DOHH2 (cell line): Measurements from ENCODE around the gene MCCC2.

ENCODE experiments used
- H3F3A ChIP-seq: fragments of 200-600 bp; sonication (generic), shearing (Covaris generic); 2 replicates; pipeline ENCODE4 v1.6.0; 2016; ENCODE audit warnings: antibody characterized with exemption, mild to moderate bottlenecking; ENCODE audit not compliant: control insufficient read depth, insufficient read depth
- H3K27ac ChIP-seq: fragments of 200-600 bp; sonication (generic); 2 replicates; pipeline ENCODE4 v1.5.1; 2014; ENCODE audit warnings: low read depth, mild to moderate bottlenecking, low read length, moderate library complexity
- H3K27me3 ChIP-seq: fragments of 200-600 bp; sonication (generic); 2 replicates; pipeline ENCODE4 v1.6.1; 2014; ENCODE audit warnings: mild to moderate bottlenecking, low read length, mixed read lengths; ENCODE audit not compliant: control insufficient read depth
- H3K36me3 ChIP-seq: fragments of 200-600 bp; sonication (generic); 2 replicates; pipeline ENCODE4 v1.6.1; 2014; ENCODE audit warnings: mild to moderate bottlenecking, low read length, moderate library complexity, mixed read lengths; ENCODE audit not compliant: control insufficient read depth
- H3K4me1 ChIP-seq: fragments of 200-600 bp; sonication (generic); 2 replicates; pipeline ENCODE4 v1.6.1; 2014; ENCODE audit warnings: mild to moderate bottlenecking, low read length, mixed read lengths; ENCODE audit not compliant: control insufficient read depth
- H3K4me2 ChIP-seq: fragments of 200-600 bp; sonication (generic); 2 replicates; pipeline ENCODE4 v1.6.0; 2014; ENCODE audit warnings: mild to moderate bottlenecking, low read length, moderate library complexity
- H3K4me3 ChIP-seq: fragments of 200-600 bp; sonication (generic); 2 replicates; pipeline ENCODE4 v1.5.1; 2014; ENCODE audit warnings: mild to moderate bottlenecking, low read length, mixed read lengths
- H3K79me2 ChIP-seq: fragments of 200-600 bp; sonication (generic); 2 replicates; pipeline ENCODE4 v1.6.1; 2014; ENCODE audit warnings: mild to moderate bottlenecking, low read length, mixed read lengths; ENCODE audit not compliant: control insufficient read depth
- H3K9me2 ChIP-seq: fragments of 200-600 bp; sonication (generic); replicated peaks from 2 replicates; pipeline ENCODE4 v1.6.1; 2014; ENCODE audit warnings: mild to moderate bottlenecking, low read length, mixed read lengths; ENCODE audit not compliant: control insufficient read depth
- H3K9me3 ChIP-seq: fragments of 200-600 bp; sonication (generic); 2 replicates; pipeline ENCODE4 v1.6.1; 2014; ENCODE audit warnings: antibody characterized with exemption, low read length, mixed read lengths; ENCODE audit not compliant: control insufficient read depth, insufficient read depth
- H4K20me1 ChIP-seq: fragments of 200-600 bp; sonication (generic); 2 replicates; pipeline ENCODE4 v1.6.0; 2014; ENCODE audit warnings: low read depth, mild to moderate bottlenecking, antibody characterized with exemption, low read length, moderate library complexity; ENCODE audit not compliant: control insufficient read depth, insufficient read depth
- EZH2phosphoT487 ChIP-seq: fragments of 200-600 bp; sonication (generic); IDR thresholded peaks from 2 replicates; pipeline ENCODE4 v1.6.1; 2017; ENCODE audit warnings: borderline replicate concordance, mild to moderate bottlenecking, antibody characterized with exemption, low read length, moderate library complexity, mixed read lengths
- TF ChIP-seq, protein P1 (sequence below): fragments of 200-600 bp; sonication (generic); IDR thresholded peaks from one replicate; pipeline ENCODE4 v1.5.1; 2014; ENCODE audit warnings: antibody characterized with exemption, mild to moderate bottlenecking, low read depth, low read length; ENCODE audit not compliant: poor library complexity, severe bottlenecking

The MCCC2 gene

DNA sequence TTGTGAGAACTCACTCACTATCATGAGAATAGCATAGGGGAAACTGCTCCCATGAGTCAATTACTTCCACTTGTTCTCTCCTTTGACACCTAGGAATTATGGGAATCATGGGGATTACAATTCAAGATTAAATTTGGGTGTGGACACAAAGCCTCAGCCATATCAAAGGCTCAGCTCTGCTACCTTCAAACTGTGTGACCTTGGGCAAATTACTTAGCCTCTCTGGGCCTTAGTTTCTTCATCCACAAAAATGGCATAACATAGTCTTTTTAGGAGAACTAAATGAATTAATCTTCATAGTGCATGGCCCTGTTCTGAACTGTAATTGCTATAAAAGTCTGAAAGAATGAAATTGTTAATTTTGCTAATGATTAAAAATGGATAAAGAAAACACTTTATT lies 113.7 kb downstream of the MCCC2 start:
- no peak for TF ChIP-seq EZH2phosphoT487
- TF ChIP-seq, protein P1, sequence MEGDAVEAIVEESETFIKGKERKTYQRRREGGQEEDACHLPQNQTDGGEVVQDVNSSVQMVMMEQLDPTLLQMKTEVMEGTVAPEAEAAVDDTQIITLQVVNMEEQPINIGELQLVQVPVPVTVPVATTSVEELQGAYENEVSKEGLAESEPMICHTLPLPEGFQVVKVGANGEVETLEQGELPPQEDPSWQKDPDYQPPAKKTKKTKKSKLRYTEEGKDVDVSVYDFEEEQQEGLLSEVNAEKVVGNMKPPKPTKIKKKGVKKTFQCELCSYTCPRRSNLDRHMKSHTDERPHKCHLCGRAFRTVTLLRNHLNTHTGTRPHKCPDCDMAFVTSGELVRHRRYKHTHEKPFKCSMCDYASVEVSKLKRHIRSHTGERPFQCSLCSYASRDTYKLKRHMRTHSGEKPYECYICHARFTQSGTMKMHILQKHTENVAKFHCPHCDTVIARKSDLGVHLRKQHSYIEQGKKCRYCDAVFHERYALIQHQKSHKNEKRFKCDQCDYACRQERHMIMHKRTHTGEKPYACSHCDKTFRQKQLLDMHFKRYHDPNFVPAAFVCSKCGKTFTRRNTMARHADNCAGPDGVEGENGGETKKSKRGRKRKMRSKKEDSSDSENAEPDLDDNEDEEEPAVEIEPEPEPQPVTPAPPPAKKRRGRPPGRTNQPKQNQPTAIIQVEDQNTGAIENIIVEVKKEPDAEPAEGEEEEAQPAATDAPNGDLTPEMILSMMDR = no peak
- no peak overlapping the region for H3K4me2 ChIP-seq
- no peaks in the 10 kb centered on the region for H3F3A ChIP-seq
- no peaks in the 10 kb centered on the region for H4K20me1 ChIP-seq
- no peak overlapping the region for H3K27ac ChIP-seq
- H3K4me1 ChIP-seq = peaks cover 5% of the 10 kb centered on the region; the same call in 1 of the 2 replicates
- no peaks in the 10 kb centered on the region for H3K9me2 ChIP-seq
- no peaks in the 10 kb centered on the region for H3K79me2 ChIP-seq
- no peaks in the 10 kb centered on the region for H3K27me3 ChIP-seq
- H3K9me3 ChIP-seq = peaks cover 6% of the 10 kb centered on the region
- H3K4me3 ChIP-seq = no peak overlapping the region
- no peaks in the 10 kb centered on the region for H3K36me3 ChIP-seq

DNA sequence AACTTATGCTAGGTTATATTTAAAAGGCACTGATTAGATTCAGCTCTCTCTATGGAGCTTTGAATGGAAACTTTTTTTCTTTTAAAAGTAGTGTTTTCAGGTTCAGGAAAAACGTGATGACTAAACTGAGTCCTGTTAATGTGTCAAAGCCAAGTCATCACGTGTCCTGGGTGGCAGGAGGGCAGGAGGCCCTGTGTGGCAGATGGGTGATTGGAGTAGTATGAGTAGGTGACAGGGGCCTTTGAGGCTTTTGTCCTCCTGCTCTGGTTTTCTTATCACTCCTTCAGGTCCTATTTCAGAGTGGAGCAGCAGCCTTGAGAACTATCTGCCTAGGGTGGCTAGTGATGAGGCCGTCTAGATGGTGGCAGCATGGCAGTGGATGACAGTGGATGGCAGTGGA lies 114.3 kb downstream of the MCCC2 start:
- H3K79me2 ChIP-seq = no peaks in the 10 kb centered on the region
- peaks cover 6% of the 10 kb centered on the region for H3K9me3 ChIP-seq
- no peaks in the 10 kb centered on the region for H4K20me1 ChIP-seq
- H3K4me2 ChIP-seq = no peak overlapping the region
- no peaks in the 10 kb centered on the region for H3K36me3 ChIP-seq
- H3K4me1 ChIP-seq = peaks cover 5% of the 10 kb centered on the region; the same call in 1 of the 2 replicates
- no peaks in the 10 kb centered on the region for H3K27me3 ChIP-seq
- H3K9me2 ChIP-seq = no peaks in the 10 kb centered on the region
- H3K4me3 ChIP-seq = no peak overlapping the region
- TF ChIP-seq, protein P1 = no peak
- no peak for TF ChIP-seq EZH2phosphoT487
- H3F3A ChIP-seq = no peaks in the 10 kb centered on the region
- no peak overlapping the region for H3K27ac ChIP-seq

- no peaks in the 10 kb centered on the region for H3K9me2 ChIP-seq
- H3K27ac ChIP-seq = no peak overlapping the region
- TF ChIP-seq, protein P1 = no peak
- no peak for TF ChIP-seq EZH2phosphoT487
- no peaks in the 10 kb centered on the region for H4K20me1 ChIP-seq
- H3K4me1 ChIP-seq = no peaks in the 10 kb centered on the region
- no peaks in the 10 kb centered on the region for H3K9me3 ChIP-seq
- H3K4me2 ChIP-seq = no peak overlapping the region
- no peaks in the 10 kb centered on the region for H3K36me3 ChIP-seq
- no peaks in the 10 kb centered on the region for H3F3A ChIP-seq
- H3K79me2 ChIP-seq = no peaks in the 10 kb centered on the region
- no peaks in the 10 kb centered on the region; the same call in 1 of the 2 replicates for H3K27me3 ChIP-seq
- H3K4me3 ChIP-seq = no peak overlapping the region
These were observed 116.8 kb downstream of the MCCC2 start for GRCh38 chr5:71703941-71704340.

DNA sequence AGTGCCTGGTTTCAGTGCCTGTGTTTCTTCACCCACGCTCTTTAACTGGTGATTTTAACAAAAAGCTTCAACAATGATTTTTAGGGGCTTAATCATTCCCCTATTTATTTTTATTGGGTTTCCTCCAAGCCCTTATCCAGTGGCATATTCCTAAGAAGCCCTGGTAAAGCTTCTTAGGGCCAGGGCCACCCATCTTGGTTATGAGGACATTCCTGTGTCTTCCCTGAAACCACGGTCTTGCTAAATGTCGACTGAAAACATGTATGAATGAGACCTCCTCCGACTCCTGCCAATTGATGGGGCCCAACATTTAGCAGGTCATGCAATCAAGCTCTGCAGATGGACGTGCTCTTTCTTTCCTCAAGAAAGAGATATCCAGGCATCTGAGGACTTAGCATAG lies 118.3 kb downstream of the MCCC2 start:
- Histone ChIP-seq H3K9me3 (no peaks in the 10 kb centered on the region), H3K79me2 (no peaks in the 10 kb centered on the region), H3K27ac (no peak overlapping the region), H3K36me3 (no peaks in the 10 kb centered on the region), H3K27me3 (no peaks in the 10 kb centered on the region; the same call in 1 of the 2 replicates), H3K4me1 (no peaks in the 10 kb centered on the region), H3K9me2 (no peaks in the 10 kb centered on the region), H3F3A (no peaks in the 10 kb centered on the region), H3K4me3 (no peak overlapping the region), H3K4me2 (no peak overlapping the region), H4K20me1 (no peaks in the 10 kb centered on the region)
- no peak for TF ChIP-seq EZH2phosphoT487
- TF ChIP-seq, protein P1 = no peak
